ENCODE results near the gene HHAT. TPM values are rescaled to one million over a fixed set of nuclear protein-coding genes. Genes with fewer than 3 reads are reported as not detected.

Gene HHAT
- polyA plus RNA-seq, 3 donors = 13.0 to 14.9 (median 14.8) TPM

DNA sequence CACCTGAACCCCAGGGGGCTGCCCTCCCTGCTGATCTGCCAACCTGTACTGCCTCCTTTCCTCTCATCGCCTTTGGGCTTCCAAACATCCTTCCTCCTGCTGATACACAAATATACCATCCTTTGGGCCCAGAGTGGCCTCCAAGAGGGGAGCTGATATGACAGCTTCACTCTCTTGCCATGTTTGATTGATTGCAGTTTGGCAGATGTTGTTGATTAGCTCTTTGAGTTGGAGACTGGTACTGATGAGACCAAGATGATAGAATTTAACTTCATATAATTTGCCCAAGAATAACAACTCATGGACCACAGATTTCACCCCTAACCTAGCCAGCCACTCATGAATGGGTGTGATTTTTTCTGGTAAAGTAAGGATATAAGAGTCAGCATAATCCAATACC, 227.8 kb downstream of the HHAT start:
- no peak for DNase-seq (ENCODE audit: extremely low read depth in 1 of 11, low read depth in 9 of 11, low spot score in 4 of 11)

DNA sequence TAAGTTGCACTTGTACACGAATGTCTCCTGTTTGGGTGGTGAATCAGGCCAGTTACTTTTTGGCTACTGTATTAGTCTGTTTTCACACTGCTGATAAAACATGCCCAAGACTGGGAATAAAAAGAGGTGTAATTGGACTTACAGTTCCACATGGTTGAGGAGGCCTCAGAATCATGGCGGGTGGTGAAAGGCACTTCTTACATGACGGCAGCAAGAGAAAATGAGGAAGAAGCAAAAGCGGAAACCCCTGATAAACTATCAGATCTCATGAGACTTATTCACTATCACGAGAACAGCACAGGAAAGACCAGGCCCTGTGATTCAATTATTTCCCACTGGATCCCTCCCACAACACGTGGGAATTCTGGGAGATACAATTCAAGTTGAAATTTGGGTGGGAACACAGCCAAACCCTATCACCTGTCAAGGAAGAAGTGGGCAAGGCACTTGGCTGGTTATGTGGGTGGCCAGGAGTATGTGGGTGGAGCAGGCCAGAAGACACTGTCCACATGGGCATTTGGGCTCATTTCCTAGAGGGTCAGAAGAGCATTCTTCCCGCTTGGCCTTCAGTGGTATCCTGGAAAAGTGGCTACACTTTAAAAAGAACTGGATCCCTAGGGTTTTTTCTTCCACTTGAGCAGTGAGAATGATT, 228.8 kb downstream of the HHAT start:
- no peak for DNase-seq (ENCODE audit: extremely low read depth in 1 of 11, low read depth in 9 of 11, low spot score in 4 of 11)

DNA sequence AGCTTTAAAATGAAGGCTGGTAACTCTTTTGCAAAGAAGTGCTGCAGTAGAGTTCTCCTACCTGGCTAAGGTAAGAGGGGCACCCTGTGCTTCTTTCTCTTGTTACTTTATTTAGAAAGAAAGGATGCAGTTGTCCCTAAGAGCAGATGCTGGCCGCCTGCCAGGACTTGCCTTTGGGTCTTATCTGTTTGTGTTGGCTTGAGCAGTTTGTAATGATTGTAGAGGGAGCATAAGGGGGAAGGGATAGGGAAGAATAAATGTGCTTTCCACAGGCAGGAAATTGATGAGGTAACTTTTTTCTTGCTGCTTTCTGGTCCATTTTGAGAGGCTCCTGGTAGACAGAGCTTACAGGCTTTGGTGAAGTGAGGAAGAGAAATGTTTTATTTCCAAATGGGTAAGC, 229.6 kb downstream of the HHAT start:
- DNase-seq (ENCODE audit: extremely low read depth in 1 of 11, low read depth in 9 of 11, low spot score in 4 of 11) = peak in 4 of 11 donors; percentile 17 to 45 (median 22)

DNA sequence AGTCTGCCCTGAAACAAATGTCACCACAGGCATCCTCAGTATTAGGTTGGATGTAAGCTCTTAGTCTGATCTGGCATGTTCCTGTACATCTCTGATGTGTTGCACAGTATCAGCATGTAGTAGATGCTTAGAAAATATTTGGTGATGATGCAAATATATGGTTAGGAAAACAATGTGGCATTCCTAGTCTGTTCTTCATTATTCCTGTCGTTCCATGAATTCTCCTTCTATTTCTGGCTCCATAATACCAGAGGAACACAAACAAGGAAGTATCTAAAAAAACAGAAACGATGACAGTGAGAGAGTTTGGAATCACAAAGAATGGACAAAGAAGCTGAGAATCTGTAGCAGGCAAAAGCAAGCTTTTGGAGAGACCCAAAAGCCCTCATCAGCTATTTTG, 236.6 kb downstream of the HHAT start:
- no peak for DNase-seq (ENCODE audit: extremely low read depth in 1 of 11, low read depth in 9 of 11, low spot score in 4 of 11)

DNA sequence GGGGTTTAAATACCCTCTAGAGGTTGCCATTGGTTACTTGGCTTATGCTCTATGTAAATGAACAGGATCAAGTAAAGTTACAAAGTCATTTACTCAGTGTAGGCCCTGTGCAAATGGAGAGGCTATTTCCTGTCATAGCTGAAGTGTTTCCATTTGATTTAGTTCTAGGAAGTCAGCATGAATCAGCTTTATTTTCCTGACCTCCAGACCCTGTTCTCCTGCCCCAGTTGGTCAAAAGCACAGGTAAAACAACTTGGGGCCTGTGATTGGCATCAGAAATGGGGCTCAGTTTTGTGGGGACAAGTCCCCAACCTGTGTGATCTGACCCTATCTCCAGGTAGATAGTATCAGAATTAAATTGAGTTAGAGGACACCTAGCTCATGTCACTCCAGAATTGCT, 239.9 kb downstream of the HHAT start:
- DNase-seq (ENCODE audit: extremely low read depth in 1 of 11, low read depth in 9 of 11, low spot score in 4 of 11) = no peak

DNA sequence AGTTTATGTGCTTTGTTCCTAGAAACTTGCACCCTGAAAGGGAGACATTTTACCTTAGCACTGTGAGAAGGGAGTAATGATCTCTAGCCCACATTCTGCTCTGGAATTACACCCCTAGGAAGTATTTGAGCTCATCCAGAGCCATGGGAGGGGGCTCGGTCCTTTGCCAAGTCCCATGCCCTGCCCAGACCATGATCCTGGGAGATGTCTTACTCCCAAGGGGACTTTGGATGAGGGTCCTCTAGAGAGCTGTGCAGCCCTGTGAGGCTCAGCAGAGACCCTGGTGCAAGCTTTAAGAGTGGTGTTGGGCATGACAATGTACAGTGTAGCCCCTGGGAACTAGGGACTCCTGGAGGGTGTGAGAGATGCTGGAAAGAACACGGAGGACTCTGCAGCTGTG, 241.4 kb downstream of the HHAT start:
- DNase-seq (ENCODE audit: extremely low read depth in 1 of 11, low read depth in 9 of 11, low spot score in 4 of 11) = no peak

DNA sequence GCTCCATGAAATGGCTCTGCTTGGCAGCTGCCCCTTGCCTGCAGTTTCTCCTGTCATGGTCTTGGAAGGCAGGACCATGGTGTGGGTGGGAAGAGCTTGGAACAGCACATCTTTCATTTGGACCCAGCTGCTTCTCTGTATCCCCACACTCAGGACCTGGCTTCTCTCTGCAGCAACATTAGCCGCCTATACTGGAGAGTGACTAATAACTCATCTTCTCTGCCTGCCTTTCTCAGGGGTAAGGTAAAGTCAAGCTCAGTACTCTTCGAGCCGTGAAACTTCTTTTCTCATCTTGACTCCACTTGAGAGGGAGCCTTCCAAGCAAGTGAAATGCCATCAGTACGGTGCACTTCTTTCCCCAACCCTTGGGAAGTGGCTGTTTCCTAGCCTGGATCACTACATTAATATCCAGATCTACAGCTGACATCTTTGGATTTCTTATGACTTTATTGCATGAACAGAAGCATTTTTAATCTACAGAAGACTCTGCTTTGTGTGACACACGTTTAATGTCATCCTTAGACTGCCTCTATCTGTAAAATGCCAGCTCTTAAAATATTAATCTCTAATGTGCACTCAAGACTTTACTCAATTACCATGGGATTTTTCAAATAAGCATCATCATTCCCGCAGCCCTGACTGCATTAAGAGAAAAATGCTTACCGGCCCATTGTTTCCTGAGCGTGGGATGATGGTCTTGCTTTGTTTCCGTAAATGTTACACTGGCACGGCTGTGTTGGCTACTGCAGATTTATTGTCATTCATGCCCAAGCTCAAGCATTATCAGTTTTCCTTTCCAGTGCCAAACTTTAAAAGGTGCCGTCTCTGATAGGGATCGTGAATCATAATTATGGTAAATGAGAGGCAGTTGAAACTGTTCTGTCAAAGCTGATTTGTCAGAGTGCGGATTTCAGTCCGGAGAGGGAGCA, 242.9 kb downstream of the HHAT start:
- DNase-seq (ENCODE audit: extremely low read depth in 1 of 11, low read depth in 9 of 11, low spot score in 4 of 11) = no peak

DNA sequence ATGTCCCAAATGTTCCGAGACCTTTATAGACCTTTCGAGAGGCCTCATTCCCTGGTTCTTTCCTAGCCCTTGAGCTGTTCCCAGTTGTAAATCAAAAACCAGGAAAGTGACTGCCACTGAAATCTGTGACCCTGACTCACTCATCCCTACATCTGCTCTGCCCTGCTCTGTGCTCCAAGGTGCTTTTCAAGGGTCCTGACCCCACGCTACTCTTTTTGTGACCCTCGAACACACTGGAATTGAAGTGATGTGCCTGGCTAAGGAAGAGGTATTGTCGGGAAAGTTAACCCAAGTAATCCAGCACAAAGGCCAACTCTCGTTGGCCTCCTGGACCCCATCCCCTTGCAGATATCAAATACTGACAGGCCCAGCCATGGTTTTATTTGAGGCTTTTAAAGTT, 244.4 kb downstream of the HHAT start:
- DNase-seq (ENCODE audit: extremely low read depth in 1 of 11, low read depth in 9 of 11, low spot score in 4 of 11) = no peak

DNA sequence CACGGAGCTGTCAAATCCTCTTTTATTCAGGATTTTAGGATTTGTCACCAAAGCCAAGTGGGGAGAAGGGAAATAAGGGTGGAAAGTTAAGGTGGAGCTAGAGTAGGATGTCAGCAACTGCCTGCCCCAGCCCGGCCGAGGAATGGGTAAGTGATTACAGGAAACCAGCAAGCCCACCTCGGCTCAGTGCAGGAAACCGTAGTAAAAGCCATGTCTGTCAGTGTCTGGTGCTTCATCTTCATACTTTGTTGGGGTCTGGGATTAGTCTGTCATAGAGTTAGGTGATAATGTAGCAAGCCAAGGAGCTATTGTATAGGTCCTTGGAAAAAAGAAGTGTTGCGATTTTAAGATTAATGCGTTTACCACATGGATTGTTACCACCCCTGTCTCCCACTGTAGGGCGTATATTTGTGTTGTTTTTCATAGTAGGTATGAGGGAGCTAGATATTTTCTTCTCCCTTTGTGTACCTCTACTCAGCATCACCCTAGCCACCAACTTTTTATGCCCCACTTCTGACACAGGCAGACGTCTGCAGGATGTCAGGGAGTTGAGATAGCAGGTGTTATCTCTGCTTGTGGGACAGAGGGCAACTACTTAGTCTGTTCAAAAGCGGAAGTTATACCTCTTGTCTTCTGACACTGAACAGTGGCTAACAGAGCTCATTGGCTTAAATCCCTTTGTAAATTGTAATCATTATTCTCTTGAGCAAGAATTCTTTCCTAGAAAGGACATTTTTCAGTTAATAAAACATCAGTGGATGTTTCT, 253.7 kb downstream of the HHAT start:
- DNase-seq (ENCODE audit: extremely low read depth in 1 of 11, low read depth in 9 of 11, low spot score in 4 of 11) = no peak

DNA sequence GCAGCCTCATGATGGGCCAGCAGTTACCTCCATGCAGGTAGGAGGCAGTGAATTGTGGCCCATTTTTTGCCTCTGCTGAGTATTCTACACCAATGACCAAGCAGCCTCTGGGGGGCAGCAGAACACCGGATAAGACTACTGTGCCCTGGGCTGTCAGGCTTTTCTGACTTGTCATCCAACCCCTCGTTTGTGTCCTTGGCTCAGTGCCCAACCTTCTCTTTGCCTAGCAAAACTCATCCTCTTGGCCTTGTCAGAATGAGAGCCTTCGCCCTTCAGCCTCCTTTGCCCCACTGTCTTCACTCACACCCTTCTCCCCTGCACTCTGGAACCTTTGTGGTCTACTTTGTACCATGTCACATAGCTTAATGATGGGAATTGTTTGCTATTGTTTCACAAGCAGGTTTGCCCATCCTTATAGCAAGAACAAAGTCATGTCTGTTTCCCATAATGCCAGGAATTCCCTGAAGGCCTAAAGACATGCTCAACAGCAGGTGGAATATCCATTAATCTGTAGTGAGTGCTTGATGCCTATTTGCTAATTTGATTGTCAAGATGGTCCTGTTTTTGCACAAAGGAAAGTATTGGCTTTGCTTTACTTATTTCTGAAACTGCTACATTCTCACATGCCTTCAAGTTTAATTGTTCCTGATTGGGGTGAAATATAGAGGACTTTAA, 255.9 kb downstream of the HHAT start:
- peak; percentile 38 to 74 (median 56) for DNase-seq (ENCODE audit: extremely low read depth in 1 of 11, low read depth in 9 of 11, low spot score in 4 of 11)

DNA sequence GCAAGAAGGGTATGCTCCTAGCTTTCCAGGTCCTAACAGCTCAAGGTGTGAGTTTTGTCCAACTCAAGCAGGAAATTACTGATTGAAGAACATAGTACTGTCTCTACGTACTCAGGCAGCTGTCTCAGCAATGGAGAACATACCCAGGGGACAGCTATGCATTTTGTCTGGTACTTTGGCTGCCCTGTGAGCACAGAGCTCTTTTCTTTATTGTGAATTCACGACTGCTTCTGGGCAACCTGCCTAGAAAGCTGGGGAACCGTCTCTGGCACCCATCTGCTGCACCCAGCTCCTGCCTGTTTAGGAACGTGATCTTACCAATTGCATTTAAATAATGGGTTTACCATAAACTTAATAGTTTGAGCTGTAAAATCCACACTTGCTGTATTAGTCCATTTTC, 258.1 kb downstream of the HHAT start:
- DNase-seq (ENCODE audit: extremely low read depth in 1 of 11, low read depth in 9 of 11, low spot score in 4 of 11) = no peak

DNA sequence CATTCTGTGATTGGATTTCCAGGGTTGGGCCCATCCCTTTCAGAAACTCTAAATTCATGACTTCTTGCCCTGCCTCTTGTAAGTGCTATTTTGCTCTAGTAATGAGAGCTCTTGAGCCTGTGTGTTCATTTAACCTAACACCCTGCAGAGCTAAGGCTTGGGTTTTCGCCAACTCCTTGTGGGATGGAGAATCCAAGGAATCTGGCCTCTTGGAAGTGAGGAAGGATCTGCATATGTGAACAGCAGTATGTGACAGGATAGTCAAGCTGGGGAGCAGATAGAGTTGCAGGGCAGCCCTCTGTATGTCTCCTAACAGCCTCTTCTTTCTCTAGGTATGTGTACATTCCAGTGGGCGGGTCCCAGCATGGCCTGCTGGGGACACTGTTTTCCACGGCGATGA, 258.9 kb downstream of the HHAT start:
- DNase-seq (ENCODE audit: extremely low read depth in 1 of 11, low read depth in 9 of 11, low spot score in 4 of 11) = no peak

DNA sequence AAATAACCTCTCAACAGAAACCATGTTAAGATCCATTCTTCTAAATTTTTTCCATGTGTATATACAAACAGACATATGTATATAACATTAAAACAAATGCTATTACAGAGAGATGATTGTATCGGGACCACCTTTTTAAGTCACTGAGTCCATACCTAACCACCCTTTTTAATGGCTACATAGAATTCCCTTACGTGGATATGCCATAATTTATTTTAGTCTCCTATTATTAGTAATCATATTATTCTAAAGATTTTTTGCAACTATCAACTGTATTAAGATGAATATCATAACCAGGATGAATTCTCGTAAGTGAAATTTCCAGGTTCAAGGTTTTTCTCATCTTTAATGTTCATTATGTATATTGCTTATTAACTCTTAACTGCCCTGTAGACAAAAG, 259.7 kb downstream of the HHAT start:
- DNase-seq (ENCODE audit: extremely low read depth in 1 of 11, low read depth in 9 of 11, low spot score in 4 of 11) = no peak

DNA sequence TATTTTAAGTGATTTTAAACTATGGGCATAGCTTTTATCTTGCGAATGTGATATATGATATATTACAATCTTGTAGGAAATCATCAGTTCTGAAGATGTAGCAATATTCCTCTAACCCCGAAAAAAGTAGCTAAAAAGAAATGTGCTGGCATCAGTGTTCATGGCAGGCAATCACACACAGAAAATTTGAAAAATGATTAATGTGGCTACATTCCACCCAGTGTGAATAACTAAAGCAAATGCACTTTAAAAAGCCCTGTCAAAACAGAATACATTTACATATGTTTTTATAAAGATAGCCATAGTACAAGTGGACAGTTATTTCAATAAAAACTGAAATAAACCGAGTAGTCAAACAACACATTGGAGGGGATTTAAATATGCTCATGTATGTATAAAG, 260.2 kb downstream of the HHAT start:
- DNase-seq (ENCODE audit: extremely low read depth in 1 of 11, low read depth in 9 of 11, low spot score in 4 of 11) = no peak

DNA sequence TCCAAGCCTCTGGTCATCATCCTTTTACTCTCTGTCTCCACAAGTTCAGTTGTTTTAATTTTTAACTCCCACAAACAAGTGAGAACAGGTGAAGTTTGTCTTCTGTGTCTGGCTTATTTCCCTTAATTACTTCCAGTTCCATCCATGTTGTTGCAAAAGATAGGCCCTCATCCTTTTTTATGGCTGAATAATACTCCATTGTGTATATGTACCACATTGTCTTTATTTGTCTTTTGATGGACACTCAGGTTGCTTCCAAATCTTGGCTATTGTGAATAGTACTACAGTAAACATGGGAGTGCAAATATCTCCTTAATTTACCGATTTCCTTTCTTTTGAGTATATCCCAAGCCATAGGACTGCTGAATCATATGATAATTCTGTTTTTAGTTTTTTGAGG, 262.5 kb downstream of the HHAT start:
- DNase-seq (ENCODE audit: extremely low read depth in 1 of 11, low read depth in 9 of 11, low spot score in 4 of 11) = no peak

DNA sequence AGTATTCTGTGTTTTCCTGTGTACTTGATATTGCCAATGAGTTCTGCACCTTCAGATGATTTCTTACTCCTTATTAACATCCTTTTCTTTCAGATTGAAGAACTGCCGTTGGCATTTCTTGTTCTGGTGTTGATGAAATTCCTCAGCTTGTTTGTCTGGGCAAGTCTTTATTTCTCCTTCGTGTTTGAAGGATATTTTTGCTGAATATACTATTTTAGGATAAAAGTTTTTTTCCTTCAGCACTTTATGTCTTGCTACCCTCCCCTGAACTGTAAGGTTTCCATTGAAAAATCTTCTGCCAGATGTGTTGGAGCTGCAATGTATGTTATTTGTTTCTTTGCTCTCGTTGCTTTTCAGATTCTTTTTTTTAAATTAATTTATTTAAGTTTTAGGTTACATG, 265.9 kb downstream of the HHAT start:
- DNase-seq (ENCODE audit: extremely low read depth in 1 of 11, low read depth in 9 of 11, low spot score in 4 of 11) = no peak

DNA sequence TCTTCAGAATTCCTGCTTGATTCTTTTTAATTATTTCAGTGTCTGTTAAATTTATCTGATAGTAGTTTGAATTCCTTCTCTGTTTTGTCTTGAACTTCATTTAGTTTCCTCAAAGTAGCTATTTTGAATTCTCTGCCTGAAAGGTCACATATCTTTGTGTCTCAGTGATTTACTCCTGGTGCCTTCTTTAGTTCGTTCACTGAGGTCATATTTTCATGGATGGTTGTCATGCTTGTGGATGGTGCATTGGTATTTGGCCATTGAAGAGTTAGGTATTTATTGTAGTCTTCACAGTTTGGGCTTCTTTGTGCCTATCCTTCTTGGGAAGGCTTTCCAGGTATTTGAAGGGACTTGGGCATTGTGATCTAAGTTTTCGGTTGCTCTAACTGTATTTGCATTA, 267.9 kb downstream of the HHAT start:
- no peak for DNase-seq (ENCODE audit: extremely low read depth in 1 of 11, low read depth in 9 of 11, low spot score in 4 of 11)

DNA sequence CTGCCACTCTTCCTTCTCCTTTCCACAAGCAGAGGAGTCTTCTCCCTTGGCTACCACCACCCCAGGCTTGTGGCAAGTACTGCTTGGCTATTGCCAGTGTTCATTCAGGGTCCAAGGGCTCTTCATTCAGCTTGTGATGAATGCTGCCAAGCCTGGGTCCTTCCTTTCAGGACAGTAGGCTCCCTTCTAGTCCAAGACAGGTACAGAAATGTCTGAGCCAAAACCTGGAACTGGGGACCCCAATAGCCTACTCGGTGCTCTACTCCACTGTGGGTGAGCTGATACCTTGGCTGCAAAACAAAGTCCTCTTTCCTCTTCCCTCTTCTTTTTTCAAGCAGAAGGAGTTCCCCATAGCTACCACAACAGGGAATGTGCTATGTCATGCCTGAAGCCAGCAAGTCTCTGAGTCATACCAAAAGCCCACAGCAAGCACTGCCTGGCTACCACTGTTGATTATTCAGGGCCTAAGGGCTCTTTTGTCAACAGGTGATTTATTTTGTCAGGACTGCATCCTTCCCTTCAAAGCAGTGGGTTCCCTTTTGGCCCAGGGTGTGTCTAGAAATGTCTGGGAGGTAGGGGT, 268.9 kb downstream of the HHAT start:
- no peak for DNase-seq (ENCODE audit: extremely low read depth in 1 of 11, low read depth in 9 of 11, low spot score in 4 of 11)

DNA sequence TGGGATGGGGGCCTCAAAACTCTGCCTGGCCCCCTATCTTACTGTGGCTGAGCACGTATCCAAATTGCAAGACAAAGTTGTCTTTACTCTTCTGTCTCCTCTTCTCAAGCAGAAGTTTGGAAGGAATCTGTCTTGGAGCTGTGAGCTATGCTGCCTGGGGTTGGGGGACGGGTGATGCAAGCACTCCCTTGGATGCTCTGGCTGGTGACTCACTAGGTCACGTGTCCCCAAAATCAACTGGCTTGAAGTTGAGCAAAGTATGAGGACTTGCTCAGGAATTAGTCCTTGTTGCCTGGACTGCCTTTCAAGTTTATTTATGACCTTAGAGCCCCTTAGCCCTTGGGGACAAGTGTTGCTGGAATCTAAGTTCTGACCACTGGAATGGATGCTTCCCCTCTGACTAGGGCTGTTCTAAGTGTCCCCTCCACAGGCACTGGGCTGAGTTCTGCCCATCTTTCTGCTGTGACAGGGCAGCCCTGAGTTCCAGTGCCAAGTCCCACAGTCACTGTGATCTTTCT, 269.5 kb downstream of the HHAT start:
- DNase-seq (ENCODE audit: extremely low read depth in 1 of 11, low read depth in 9 of 11, low spot score in 4 of 11) = no peak
